GM18861 (cell line): ENCODE data around the gene HCN4.

Experiments used
- ATAC-seq: cut with Tn5 transposase; IDR thresholded peaks from one replicate; pipeline ENCODE4 v1.9.1; 2021; ENCODE audit not compliant: unreplicated experiment

Gene HCN4

GRCh38 chr15:73380661-73381060 lies 11.9 kb upstream of the HCN4 start:
- no peak for ATAC-seq

GRCh38 chr15:73378089-73378488 lies 9.3 kb upstream of the HCN4 start:
- ATAC-seq, result no peak

GRCh38 chr15:73375755-73376305 lies 7.1 kb upstream of the HCN4 start:
- no peak for ATAC-seq

GRCh38 chr15:73375012-73375411 lies 6.3 kb upstream of the HCN4 start:
- no peak for ATAC-seq

GRCh38 chr15:73374604-73375003 lies 5.8 kb upstream of the HCN4 start:
- ATAC-seq, result no peak

- ATAC-seq, result no peak
These were observed 4.5 kb upstream of the HCN4 start for GRCh38 chr15:73373221-73373620.

- no peak for ATAC-seq
These were observed 3.1 kb upstream of the HCN4 start for GRCh38 chr15:73371812-73372211.

- ATAC-seq, result no peak
These were observed 1.4 kb upstream of the HCN4 start for GRCh38 chr15:73370151-73370550.

- ATAC-seq, result no peak
These were observed 466 bp upstream of the HCN4 start for GRCh38 chr15:73369154-73369694.

GRCh38 chr15:73367624-73368300 lies 996 bp downstream of the HCN4 start:
- ATAC-seq, result no peak

- ATAC-seq, result no peak
These were observed 1.8 kb downstream of the HCN4 start for GRCh38 chr15:73366766-73367623.

GRCh38 chr15:73364070-73364469 lies 4.7 kb downstream of the HCN4 start:
- no peak for ATAC-seq

- ATAC-seq, result no peak
These were observed 5.9 kb downstream of the HCN4 start for GRCh38 chr15:73362900-73363299.

GRCh38 chr15:73361337-73361736 lies 7.4 kb downstream of the HCN4 start:
- no peak for ATAC-seq

GRCh38 chr15:73359651-73360050 lies 9.1 kb downstream of the HCN4 start:
- no peak for ATAC-seq

GRCh38 chr15:73357999-73358665 lies 10.6 kb downstream of the HCN4 start:
- ATAC-seq, result no peak

GRCh38 chr15:73355612-73356265 lies 13.0 kb downstream of the HCN4 start:
- ATAC-seq, result no peak

GRCh38 chr15:73354241-73354640 lies 14.5 kb downstream of the HCN4 start:
- no peak for ATAC-seq

- no peak for ATAC-seq
These were observed 15.0 kb downstream of the HCN4 start for GRCh38 chr15:73353734-73354133.

GRCh38 chr15:73352082-73352481 lies 16.7 kb downstream of the HCN4 start:
- no peak for ATAC-seq

GRCh38 chr15:73349191-73349590 lies 19.6 kb downstream of the HCN4 start:
- ATAC-seq, result no peak
